ENCODE results near the gene JAML.

JAML gene, protein sequence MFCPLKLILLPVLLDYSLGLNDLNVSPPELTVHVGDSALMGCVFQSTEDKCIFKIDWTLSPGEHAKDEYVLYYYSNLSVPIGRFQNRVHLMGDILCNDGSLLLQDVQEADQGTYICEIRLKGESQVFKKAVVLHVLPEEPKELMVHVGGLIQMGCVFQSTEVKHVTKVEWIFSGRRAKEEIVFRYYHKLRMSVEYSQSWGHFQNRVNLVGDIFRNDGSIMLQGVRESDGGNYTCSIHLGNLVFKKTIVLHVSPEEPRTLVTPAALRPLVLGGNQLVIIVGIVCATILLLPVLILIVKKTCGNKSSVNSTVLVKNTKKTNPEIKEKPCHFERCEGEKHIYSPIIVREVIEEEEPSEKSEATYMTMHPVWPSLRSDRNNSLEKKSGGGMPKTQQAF

DNA sequence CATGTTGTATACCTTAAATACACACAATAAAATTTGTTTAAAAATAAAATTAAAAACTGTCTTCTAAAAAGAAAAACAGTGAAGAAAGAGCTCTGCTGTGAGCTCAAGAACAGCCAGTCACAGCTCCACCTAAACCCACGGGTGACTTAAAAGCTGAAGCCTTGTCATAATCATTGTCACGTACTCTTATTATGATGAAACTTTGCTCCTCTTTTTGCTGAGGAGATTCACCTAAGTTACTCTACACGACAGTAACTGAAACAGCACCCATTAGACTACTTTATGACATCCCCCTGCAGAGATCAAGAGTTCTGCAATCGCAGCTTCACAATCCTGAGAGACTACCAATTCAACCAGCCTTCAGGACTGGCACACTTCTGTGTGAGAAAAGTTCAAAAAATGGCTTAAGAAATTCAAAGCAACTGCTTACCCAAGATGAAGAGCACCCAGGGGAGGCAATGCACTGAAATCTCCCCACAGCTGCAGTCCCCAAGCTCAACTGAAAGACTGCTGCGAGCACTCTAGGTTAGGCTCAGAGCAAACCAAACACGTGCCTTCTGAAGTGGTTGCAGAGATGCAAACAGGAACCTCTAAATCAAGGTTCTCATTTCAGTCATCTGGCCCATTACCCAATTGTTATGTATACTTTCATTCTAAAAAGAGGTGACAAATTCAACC lies at the start of gene JAML:
TSS of gene JAML (minus strand) at position 501 of the 678 bp plus-strand sequence. CDS start 10,145 bp downstream, outside the sequence.
- no peak for DNase-seq

GRCh38 chr11:118274186-118274585 lies 49.4 kb upstream of the JAML start:
- DNase-seq = no peak

GRCh38 chr11:118272001-118272400 lies 47.2 kb upstream of the JAML start:
- no peak for DNase-seq

GRCh38 chr11:118267486-118267885 lies 42.7 kb upstream of the JAML start:
- DNase-seq = no peak

DNA sequence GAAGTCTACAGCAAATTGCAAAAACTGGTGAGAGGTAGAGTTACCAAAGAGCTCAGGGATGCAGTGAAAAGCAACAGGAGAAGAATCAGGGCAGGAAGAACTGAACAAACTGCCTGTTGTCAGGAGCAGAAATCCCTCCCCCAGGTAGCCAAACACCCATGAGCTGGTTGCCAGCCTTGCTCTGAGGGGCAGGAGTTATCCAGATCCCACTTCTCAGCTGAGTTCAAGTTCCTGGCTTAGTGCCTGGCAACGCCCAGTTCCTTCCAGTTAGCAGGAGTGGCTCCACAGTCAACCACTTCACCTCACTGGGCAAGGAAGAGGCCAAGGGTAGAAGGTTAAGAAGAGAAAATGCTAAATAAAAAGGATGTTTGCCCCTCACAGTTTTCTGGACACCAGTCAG lies 41.1 kb upstream of the JAML start:
- DNase-seq = no peak

- no peak for DNase-seq
Measured at GRCh38 chr11:118264569-118265465, 40.0 kb upstream of the JAML start.

- no peak for DNase-seq
Measured at GRCh38 chr11:118263695-118264568, 39.1 kb upstream of the JAML start, which contains the start of gene MPZL2. Gene MPZL2 (minus strand): TSS chr11:118264297. CDS start chr11:118264153, 144 bp downstream.

GRCh38 chr11:118263112-118263511 lies 38.3 kb upstream of the JAML start:
- no peak for DNase-seq

DNA sequence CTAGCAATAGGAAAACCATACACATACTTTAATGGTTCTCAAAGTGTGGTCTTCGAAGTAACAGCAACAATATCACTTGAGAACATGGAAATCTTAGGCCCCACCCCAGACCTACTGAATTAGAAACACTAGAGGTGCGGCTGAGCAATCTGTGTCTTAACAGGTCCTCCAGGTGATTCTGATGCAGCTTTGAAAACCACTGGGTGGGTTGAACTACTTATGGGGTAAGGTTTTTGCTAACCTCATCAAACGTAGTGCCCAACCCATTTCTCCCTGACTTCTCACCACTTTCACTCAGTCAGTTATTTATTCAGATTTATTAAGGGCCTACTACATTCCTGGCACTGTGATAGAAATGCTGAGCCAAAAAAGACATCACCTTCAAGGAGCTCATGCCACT lies 35.5 kb upstream of the JAML start:
- no peak for DNase-seq

GRCh38 chr11:118259138-118259537 lies 34.3 kb upstream of the JAML start:
- DNase-seq = no peak

DNA sequence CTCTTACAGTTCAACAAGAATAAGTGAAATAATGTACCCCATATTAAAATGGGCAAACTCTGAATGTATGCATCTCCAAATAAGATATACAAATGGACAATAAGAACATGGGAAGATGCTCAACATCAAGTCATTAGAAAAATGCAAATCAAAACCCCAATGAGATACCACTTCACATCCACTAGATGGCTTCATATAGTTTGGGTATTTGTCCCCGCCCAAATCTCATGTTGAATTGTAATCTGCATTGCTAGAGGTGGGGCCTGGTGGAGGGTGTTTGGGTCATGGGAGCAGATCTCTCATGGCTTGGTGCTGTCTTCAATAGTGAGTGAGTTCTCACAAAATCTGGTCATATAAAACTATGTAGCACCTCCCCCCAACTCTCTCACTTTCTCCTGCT lies 33.6 kb upstream of the JAML start:
- no peak for DNase-seq

DNA sequence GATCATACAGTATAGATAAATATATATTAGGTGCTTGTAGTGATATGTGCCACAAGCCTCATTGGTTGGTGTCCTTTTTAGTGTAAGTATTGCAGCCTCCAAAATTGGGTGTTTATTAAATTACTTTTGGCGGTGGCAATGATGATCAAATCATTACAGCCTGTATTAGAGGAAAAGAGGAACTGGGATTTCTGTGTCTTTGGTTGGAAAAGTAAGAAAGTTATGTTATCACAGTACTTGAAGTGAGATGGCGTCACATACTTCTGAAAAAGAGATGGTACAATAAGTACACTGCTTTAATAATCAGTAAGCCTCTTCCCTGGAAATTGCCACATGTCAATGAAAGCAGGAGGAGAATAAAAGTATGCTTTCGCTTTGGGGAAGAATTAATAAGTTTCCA lies 27.9 kb upstream of the JAML start:
- no peak for DNase-seq

DNA sequence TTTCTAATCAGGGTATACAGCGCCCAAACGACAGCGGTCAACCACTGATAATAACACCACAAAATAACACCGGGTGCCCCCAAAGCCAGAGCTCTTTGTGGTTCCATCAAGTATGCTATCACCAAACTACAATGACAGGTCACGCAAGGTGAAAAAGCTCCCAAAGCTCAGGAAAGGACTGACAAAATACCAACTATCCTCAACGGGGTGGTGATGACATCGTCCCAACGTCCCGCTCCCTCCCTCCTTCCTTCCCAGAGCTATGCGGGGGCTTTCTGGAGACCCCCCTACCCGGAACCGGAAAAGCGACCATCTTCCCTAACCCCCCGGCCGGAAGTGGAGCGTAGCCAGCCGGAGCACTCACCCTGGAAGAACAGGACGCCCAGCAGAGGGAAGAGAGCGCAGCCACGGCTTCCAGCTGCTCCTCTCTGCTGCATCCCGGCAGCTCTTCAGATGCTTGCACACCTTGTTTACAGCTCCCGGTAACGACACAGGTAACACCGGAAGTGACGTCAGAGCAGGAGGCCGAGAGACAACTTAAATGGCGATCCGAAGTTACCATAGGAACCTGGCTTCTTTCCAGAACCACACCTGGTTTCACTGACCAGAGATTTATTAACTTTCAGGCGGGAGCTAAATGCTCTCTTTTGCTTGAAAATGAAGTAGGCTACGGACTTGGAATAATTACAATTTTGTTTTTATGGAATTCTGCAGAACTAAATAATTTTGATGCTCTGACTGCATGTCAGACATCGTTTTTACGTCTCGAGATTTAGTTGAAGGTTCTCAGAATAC lies 27.2 kb upstream of the JAML start, which contains the start of gene MPZL3:
TSS of gene MPZL3 (minus strand) at position 508 of the 795 bp plus-strand sequence. CDS start at position 437, 71 bp downstream.
- DNase-seq = no peak

DNA sequence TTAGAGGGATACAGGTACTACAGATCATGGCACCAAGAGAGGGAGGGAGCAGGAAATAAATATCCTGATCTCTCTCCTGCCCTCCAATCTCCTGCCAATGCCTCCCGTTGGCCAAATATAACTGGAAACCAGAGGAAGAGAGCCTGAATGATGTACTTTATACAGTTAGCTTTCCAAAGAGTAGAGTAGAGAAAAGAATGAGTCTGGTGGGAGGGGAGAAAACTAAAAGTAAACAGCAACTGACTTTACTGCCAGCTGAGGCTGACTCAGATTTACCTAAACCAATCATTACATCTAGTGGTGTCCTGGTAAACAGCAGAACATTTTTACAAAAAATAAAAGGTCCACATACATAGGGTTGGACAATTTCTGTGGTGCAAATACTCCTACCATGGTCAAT lies 22.2 kb upstream of the JAML start:
- no peak for DNase-seq

GRCh38 chr11:118245936-118246562 lies 21.2 kb upstream of the JAML start:
- DNase-seq = no peak

DNA sequence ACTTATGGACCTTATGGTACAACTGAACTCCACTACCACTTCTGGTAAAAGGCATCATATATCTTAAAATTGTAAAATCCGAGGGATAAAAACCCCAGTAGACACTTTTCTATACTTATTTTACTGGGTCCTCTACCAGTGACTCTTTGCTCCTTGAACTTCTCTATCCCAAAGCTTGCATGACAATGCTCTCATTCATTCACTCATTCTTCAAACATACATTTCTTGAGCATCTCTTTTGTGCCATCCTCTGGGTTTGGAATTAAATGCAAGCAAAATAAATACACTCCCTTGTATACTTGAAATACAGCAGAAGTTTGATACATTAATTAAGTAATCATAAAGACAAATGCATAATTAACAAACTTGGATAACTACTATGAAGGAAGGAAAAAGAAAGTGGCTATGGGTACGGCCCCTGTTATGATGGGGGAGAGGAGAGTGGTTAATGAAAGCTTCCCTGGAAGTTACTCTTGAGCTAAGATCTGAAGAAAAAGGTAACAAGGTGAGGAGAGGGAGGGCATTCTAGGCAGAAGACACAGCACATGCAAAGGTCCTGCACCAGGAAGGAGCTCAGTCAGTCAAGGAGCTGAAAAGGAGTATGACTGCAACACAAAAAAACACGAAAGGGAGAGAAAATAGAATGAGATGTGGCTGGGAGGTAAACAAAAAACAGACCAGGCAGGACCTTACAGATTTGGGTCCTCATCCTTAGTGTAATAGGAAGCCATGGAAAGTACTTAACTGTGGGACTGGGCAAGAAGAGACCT lies 19.4 kb upstream of the JAML start:
- DNase-seq = no peak

DNA sequence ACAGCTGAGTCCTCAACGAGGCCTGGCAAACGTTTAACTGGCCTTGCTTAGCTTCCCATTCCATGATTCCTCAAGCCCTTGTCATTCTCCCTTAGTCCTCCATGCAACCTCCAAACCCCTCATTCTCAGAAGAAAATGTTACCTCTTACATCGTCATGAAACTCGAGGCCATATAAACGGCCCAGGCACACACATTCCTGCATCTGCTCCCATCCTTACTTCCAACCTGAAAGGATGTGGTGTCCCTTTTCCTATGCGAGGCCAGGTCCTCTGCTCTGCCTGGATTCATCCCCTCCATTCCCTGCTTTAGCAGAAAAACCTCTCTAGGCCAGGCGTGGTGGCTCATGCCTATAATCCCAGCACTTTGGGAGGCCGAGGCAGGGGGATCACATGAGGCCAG lies 18.4 kb upstream of the JAML start:
- no peak for DNase-seq

GRCh38 chr11:118241764-118242098 lies 16.9 kb upstream of the JAML start:
- DNase-seq = no peak

- no peak for DNase-seq
Measured at GRCh38 chr11:118240999-118241763, 16.4 kb upstream of the JAML start.
